NCI-H2107 (cell line): ENCODE results near the gene P3H3.

Experiments used
- DNase-seq: peaks from one replicate; lab custom pipeline; 2025; lab: John Stamatoyannopoulos, UW

The P3H3 gene

GRCh38 chr12:6826734-6827436 lies 1.3 kb upstream of the P3H3 start:
- DNase-seq: no peak

GRCh38 chr12:6827437-6827911 lies 733 bp upstream of the P3H3 start:
- DNase-seq: peak; percentile 58

- DNase-seq: peak; percentile 21
Observed at GRCh38 chr12:6828781-6829535, 751 bp downstream of the P3H3 start.

- DNase-seq: no peak
Observed at GRCh38 chr12:6829536-6830220, 1.5 kb downstream of the P3H3 start.

GRCh38 chr12:6830286-6830890 lies 2.2 kb downstream of the P3H3 start:
- no peak for DNase-seq

- no peak for DNase-seq
Observed at GRCh38 chr12:6830999-6831398, 2.8 kb downstream of the P3H3 start.

GRCh38 chr12:6831450-6831995 lies 3.3 kb downstream of the P3H3 start:
- DNase-seq: no peak

- DNase-seq: no peak
Observed at GRCh38 chr12:6832125-6832524, 3.9 kb downstream of the P3H3 start.

- no peak for DNase-seq
Observed at GRCh38 chr12:6833189-6833890, 5.1 kb downstream of the P3H3 start.

- no peak for DNase-seq
Observed at GRCh38 chr12:6834254-6834653, 6.0 kb downstream of the P3H3 start.

- no peak for DNase-seq
Observed at GRCh38 chr12:6834873-6835272, 6.7 kb downstream of the P3H3 start.

- no peak for DNase-seq
Observed at GRCh38 chr12:6836851-6837250, 8.6 kb downstream of the P3H3 start.

- DNase-seq: no peak
Observed at GRCh38 chr12:6837370-6838060, 9.3 kb downstream of the P3H3 start.

- no peak for DNase-seq
Observed at GRCh38 chr12:6838854-6839253, 10.6 kb downstream of the P3H3 start.

GRCh38 chr12:6839482-6840201 lies 11.4 kb downstream of the P3H3 start:
- DNase-seq: peak; percentile 64

- no peak for DNase-seq
Observed at GRCh38 chr12:6840330-6840729, 12.1 kb downstream of the P3H3 start.

- DNase-seq: no peak
Observed at GRCh38 chr12:6840761-6841515, 12.7 kb downstream of the P3H3 start, which contains the start of gene GNB3. Gene GNB3 (plus strand): TSS chr12:6840925. CDS start chr12:6841288, 363 bp downstream.

GRCh38 chr12:6842075-6842474 lies 13.9 kb downstream of the P3H3 start:
- DNase-seq: no peak
